Transverse colon (tissue), 4 donors: Measurements from ENCODE around the gene AGT. TPM values are rescaled to one million over a fixed set of nuclear protein-coding genes. Genes with fewer than 3 reads are reported as not detected.

Source experiments
- DNase-seq: peaks from one replicate; pipeline ENCODE4 v3.0.0-alpha.2; 2019
- H3K27ac ChIP-seq, 4 donors: fragments of 200-600 bp; sonication (generic); 2 replicates each; pipeline ENCODE4 v1.5.1; 2016 to 2018; ENCODE audit warnings: inconsistent platforms in 4 of 4
- H3K27me3 ChIP-seq: fragments of 200-600 bp; sonication (generic); 2 replicates; pipeline ENCODE4 v1.5.1; 2017; ENCODE audit warnings: inconsistent platforms
- H3K36me3 ChIP-seq, 4 donors: fragments of 200-600 bp; sonication (generic); 2 replicates each; pipeline ENCODE4 v1.5.1; 2017 to 2019; ENCODE audit warnings: inconsistent platforms in 4 of 4
- H3K4me1 ChIP-seq, 4 donors: fragments of 200-600 bp; sonication (generic); 2 replicates each; pipeline ENCODE4 v1.5.1; 2017 to 2020; ENCODE audit warnings: inconsistent platforms in 4 of 4
- H3K4me3 ChIP-seq, 4 donors: fragments of 200-600 bp; sonication (generic); 1 replicate in 1 of 4; 2 replicates in 3 of 4; pipeline versions ENCODE4 v1.5.1 to v1.6.1; 2017 to 2019; ENCODE audit warnings: inconsistent platforms in 4 of 4
- H3K9me3 ChIP-seq, 2 donors: fragments of 200-600 bp; sonication (generic); 2 replicates each; pipeline ENCODE4 v1.5.1; 2017 to 2019; ENCODE audit warnings: inconsistent platforms in 2 of 2
- CTCF ChIP-seq, 5 experiments: fragments of 200-600 bp in 3 of 5; fragments of 450-650 bp in 2 of 5; sonication (generic) in 3 of 5; IDR thresholded peaks; 1 replicate in 2 of 5; 2 replicates in 3 of 5; pipeline ENCODE4 v1.5.1; 2016 to 2017; ENCODE audit warnings: antibody characterized with exemption in 5 of 5, inconsistent platforms in 3 of 5, mild to moderate bottlenecking in 2 of 5, moderate library complexity in 1 of 5
- EP300 ChIP-seq: sonication (generic); formaldehyde crosslinking; IDR thresholded peaks from one replicate; pipeline ENCODE4 v1.6.1; 2017; ENCODE audit warnings: antibody characterized with exemption, low read depth
- POLR2A ChIP-seq: fragments of 450-650 bp; IDR thresholded peaks from one replicate; pipeline ENCODE4 v1.6.1; 2016; ENCODE audit warnings: antibody characterized with exemption, mild to moderate bottlenecking, moderate library complexity
- POLR2AphosphoS5 ChIP-seq, 3 donors: sonication (generic); formaldehyde crosslinking; IDR thresholded peaks; one replicate each; pipeline ENCODE4 v1.6.1; 2016; ENCODE audit warnings: antibody characterized with exemption in 3 of 3
- WGBS, 2 donors: methylation state at CpG; one replicate each; pipeline ENCODE4 v1.1.5; 2018; ENCODE audit warnings: low coverage in 1 of 2; 5-methylcytosine and 5-hydroxymethylcytosine counted together
- in situ Hi-C, 4 donors: fragments of 200-750 bp; cut with MboI; loops; one replicate each; pipeline versions ENCODE4 v1.15.0 to v1.15.1; 2017; ENCODE audit warnings: low sequenced_read_pairs in 3 of 4, low pct_ligation_motif_present in 1 of 4, low pct_unique_long_range_greater_than_20kb in 1 of 4
- intact Hi-C: fragments of 100-400 bp; cut with DNase I; formaldehyde crosslinking; loops from one replicate; pipeline ENCODE4 v1.15.1; 2023; ENCODE audit warnings: low total_unique reads
- total RNA-seq, 4 donors: library from RNA; depleted of rRNA; stranded (reverse); fragments of >200 nt; gene quantifications; one replicate each; pipeline ENCODE4 v1.1.0, GENCODE V29; 2016

The AGT gene
- total RNA-seq, 4 donors from 2014 or later: 0.60 to 1.7 (median 0.90) TPM

GRCh38 chr1:230750576-230750975 is 36.7 kb upstream of the AGT start:
- DNase-seq: peak; percentile 58
- H3K9me3 ChIP-seq: no peaks in the 10 kb centered on the region
- TF ChIP-seq EP300 (no peak), CTCF (IDR thresholded peaks at IDR 0.05) (no peak), POLR2AphosphoS5 (IDR thresholded peaks at IDR 0.05) (peak in 2 of 3 donors; percentile 28 to 45), POLR2A (peak; percentile 8)
- peak overlapping the region; percentile 17 to 89 (median 77) for H3K27ac ChIP-seq
- no peak overlapping the region for H3K4me3 ChIP-seq
- H3K4me1 ChIP-seq: peaks cover 2 to 39% (median 33%) of the 10 kb centered on the region in 4 donors
- intact Hi-C loops (no loop called here), in situ Hi-C loops (loop anchor here in 1 of 4 donors (25.0 kb wide), 1 partner anchor 88 kb away; no protein-coding TSS in a partner anchor)
- WGBS, 2 donors: 43% methylated on average over 5 of the region's 5 CpGs; no CpG with 5 or more reads in 1 of the 2 donors
- no peaks in the 10 kb centered on the region for H3K27me3 ChIP-seq
- H3K36me3 ChIP-seq: no peaks in the 10 kb centered on the region

GRCh38 chr1:230749635-230750034 is 35.7 kb upstream of the AGT start:
- DNase-seq: no peak
- in situ Hi-C loops: loop anchor here in 1 of 4 donors (25.0 kb wide), 1 partner anchor 87 kb away; no protein-coding TSS in a partner anchor
- no peak overlapping the region for H3K4me3 ChIP-seq
- TF ChIP-seq POLR2A (no peak), POLR2AphosphoS5 (IDR thresholded peaks at IDR 0.05) (no peak), EP300 (no peak), CTCF (IDR thresholded peaks at IDR 0.05) (no peak)
- peak overlapping the region; percentile 17 to 89 (median 77) for H3K27ac ChIP-seq
- no peaks in the 10 kb centered on the region for H3K9me3 ChIP-seq
- H3K4me1 ChIP-seq: peaks cover 2 to 37% (median 32%) of the 10 kb centered on the region in 4 donors
- no peaks in the 10 kb centered on the region for H3K36me3 ChIP-seq
- intact Hi-C loops: no loop called here
- no peaks in the 10 kb centered on the region for H3K27me3 ChIP-seq
- WGBS, 2 donors: 73 to 78% methylated on average over 2 to 3 of the region's 3 CpGs

GRCh38 chr1:230749150-230749549 is 35.2 kb upstream of the AGT start:
- TF ChIP-seq POLR2A: no peak
- TF ChIP-seq EP300: no peak
- TF ChIP-seq CTCF (IDR thresholded peaks at IDR 0.05): no peak
- TF ChIP-seq POLR2AphosphoS5 (IDR thresholded peaks at IDR 0.05): no peak
- 70 to 90% methylated on average over 4 to 12 of the region's 12 CpGs for WGBS, 2 donors
- H3K4me3 ChIP-seq: no peak overlapping the region
- no peak for DNase-seq
- no peaks in the 10 kb centered on the region for H3K9me3 ChIP-seq
- intact Hi-C loops: no loop called here
- H3K27ac ChIP-seq: peak overlapping the region in 3 of 4 donors; percentile 76 to 89 (median 78)
- no peaks in the 10 kb centered on the region for H3K36me3 ChIP-seq
- in situ Hi-C loops: no loop called here
- no peaks in the 10 kb centered on the region for H3K27me3 ChIP-seq
- peaks cover 2 to 35% (median 31%) of the 10 kb centered on the region in 4 donors for H3K4me1 ChIP-seq

- H3K4me1 ChIP-seq: peaks cover 2 to 24% (median 21%) of the 10 kb centered on the region in 4 donors
- H3K4me3 ChIP-seq: peak overlapping the region in 2 of 4 donors; percentile 18 to 24
- intact Hi-C loops: no loop called here
- TF ChIP-seq CTCF (IDR thresholded peaks at IDR 0.05) (no peak), POLR2AphosphoS5 (IDR thresholded peaks at IDR 0.05) (peak in 1 of 3 donors; percentile 43), POLR2A (peak; percentile 58)
- 56 to 60% methylated on average over 2 to 16 of the region's 16 CpGs for WGBS, 2 donors
- no peaks in the 10 kb centered on the region for H3K27me3 ChIP-seq
- in situ Hi-C loops: no loop called here
- H3K9me3 ChIP-seq: no peaks in the 10 kb centered on the region
- peak overlapping the region; percentile 55 to 89 (median 60) for H3K27ac ChIP-seq
- H3K36me3 ChIP-seq: no peaks in the 10 kb centered on the region
- peak; percentile 44 for DNase-seq
Observed at GRCh38 chr1:230747890-230748800, 34.2 kb upstream of the AGT start.
